GM18519 (cell line): ENCODE results near the gene KRTAP10-12.

Experiments used
- ATAC-seq: cut with Tn5 transposase; IDR thresholded peaks from one replicate; pipeline ENCODE4 v1.9.1; 2021; ENCODE audit warnings: mild to moderate bottlenecking, moderate library complexity; ENCODE audit not compliant: unreplicated experiment, low FRiP score

KRTAP10-12 gene

DNA sequence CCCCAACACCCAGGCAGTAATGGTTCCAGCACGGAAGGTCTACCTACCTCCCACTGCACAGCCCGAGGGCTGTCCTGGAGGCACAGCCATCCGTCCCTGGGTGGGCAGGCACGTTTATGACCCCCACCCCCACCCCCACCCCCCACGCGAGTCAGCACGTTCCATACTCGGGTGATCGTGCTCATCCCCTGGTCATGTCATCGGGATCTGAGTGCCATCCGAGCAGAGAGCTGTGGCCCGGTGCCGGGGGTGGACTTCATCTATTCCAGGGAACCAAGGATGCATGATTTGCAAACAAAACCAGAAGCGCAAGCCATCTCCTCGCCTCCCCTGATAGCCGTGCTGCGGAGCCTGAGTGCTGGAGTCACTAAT, 13.3 kb downstream of the KRTAP10-12 start:
- ATAC-seq: no peak

DNA sequence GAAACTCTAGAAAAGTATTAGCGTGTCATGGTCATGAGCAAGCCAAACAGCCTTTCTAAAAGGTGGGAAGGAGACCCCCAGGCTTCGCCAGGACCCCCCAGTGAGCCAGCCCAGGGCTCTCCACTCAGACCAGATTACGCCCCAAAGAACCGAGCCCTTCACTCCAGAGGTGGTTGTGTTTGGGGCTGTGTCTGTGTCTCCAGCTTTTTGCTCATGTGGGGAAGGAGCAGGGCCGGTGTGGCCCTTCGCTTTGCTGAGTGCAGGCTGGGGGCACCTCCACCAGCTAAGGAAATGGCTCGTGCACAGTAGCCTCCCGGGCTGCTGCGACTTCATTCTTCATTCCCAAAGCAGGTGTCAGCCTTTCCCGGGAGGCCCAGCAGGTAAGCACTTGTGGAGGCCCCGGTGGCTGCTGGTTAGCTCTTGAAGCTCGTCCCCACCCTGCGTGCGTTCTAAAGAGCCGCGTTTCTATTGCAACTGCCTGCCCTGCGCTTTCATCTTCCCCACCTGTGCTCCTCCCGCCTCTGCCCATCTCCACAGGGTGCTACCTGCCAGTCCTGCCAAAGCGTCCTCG, 13.9 kb downstream of the KRTAP10-12 start:
- ATAC-seq: no peak

DNA sequence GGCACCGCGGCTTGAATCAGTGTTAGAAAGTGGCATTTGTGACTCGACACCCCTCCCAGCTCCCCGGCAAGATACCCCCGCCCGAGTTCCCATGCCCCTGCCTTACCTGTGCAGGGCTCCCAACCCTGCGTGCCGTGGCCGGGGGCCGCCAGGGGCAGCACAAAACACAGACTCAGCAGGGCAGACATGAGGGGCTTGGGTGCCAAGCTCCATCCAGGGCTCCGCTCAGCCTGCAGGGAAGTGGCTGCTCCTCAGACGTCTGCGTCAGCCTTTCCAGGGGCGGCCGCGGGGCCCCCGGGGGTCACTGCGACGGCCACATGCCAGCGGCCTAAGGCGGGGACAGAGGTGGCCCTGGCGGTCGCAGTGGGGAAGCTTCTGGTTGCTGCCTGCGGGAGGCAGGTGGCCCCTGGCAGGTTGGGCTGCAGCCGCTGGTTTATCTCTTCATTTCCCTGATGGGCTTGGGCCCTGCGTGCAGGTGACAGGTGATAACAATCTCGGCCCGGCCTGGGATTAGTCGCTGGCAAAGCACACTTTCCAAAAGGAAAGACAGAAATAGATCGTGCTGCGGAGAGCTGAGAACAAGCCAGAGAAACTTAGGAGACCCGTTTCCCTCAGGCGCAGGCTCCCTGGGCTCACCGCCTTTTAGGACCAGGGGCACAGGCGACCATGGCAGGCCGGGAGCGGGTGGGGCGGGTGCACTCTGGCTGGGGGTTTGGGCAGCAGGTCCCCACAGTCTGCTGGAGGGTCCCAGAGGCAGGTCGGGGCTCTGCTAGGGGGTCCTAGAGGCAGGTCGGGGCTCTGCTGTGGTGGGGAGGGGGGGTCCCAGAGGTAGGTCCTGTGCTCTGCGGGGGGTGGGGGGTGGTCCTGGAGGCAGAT, 14.6 kb downstream of the KRTAP10-12 start, which contains the start of gene TSPEAR:
Gene TSPEAR, minus strand, starts transcription at position 246 of the 876 bp plus-strand sequence. Its CDS starts 58 bp downstream, at position 188.
- ATAC-seq: no peak

DNA sequence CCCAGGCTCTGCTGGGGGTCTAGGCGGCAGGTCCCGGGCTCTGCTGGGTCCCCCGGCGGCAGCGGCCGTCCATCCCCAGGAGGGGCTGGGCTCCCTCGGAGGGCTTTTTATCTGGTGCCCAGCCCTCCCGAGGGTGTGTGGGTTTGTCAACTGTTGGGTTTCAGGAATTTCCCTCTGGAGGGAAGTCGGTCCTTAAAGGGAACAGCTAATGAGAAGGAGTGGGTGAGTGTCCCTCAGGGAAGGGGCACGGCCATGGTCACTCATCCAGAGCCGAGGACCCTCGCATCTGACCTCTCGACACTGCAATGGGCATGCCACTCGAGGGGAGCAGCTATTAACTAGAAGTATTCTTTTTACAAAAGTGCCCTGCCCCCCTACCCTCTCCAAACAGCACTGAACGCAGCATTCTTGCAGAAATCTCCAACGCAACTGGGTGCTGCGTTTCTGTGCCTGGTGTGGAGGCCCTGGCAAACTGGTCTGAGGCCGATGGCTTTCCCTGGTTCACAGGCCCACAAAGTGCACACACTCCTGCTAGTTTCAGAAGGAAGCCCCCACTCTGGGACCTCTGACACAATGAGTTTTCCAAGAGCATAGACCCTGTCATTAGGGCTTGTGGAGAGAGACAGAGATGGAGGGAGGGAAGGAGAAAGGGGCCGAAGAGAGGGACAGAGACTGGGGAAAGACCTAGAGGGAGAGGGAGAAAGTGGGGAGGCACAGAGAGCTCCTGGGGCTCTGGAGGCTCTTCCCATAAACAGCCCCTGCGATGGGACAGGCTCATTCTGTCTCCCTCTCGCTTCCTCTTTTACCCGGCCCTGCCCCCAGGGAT, 15.4 kb downstream of the KRTAP10-12 start:
- no peak for ATAC-seq

DNA sequence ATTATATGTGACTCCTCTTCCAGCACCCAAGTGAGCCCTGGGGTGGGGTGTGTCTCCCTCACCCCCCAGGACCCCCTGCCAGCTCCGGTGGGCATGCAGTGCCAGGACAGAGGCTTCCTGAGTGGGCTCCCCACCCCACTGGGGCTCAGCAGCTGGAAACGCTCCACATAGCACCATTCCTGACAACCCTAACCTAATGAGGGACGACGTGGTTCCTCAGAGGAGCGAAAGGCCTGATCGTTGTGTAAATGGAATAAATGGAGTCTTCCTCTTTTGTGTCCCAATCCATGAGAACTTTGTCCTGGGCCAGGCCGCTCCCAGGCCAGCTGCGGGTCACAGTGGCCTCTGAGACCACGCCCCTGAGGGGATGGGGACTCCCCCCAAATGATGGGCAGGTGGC, 16.2 kb downstream of the KRTAP10-12 start:
- ATAC-seq: no peak

DNA sequence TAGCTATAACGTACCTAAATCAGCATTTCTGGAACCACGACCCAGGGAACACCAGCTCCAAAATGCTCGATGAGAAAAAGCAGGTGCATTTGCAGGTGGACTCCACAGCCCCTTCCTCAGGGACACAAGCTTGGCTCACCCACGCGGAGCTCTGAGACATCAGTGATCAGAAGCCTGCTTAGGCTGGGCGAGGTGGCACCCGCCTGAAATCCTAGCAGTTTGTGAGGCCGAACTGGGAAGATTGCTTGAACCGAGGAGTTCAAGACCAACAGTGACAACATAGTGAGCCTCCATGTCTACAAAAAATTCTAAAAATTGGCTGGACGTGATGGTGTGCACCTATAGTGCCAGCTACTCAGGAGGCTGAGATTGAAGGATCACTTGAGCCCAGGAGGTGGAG, 16.9 kb downstream of the KRTAP10-12 start:
- ATAC-seq: no peak

DNA sequence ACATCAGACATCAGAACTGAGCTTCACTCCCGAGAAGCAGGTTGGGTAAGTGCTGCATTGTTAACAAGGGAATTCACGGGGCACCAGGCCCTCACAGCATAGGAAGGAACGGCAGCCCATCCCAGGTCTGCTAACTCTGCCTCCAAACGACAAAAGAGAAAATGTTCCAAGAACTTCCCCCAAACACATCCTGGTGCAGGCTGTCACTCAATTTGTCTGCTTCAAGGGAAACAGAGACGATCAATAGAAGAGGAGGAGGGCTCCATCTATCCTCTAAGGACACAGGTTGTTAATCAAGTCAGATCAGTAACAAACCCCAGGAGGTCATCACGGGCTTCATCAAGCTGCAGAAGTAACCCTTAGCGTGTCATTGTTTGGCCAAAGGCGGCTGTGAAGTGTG, 17.9 kb downstream of the KRTAP10-12 start:
- no peak for ATAC-seq

DNA sequence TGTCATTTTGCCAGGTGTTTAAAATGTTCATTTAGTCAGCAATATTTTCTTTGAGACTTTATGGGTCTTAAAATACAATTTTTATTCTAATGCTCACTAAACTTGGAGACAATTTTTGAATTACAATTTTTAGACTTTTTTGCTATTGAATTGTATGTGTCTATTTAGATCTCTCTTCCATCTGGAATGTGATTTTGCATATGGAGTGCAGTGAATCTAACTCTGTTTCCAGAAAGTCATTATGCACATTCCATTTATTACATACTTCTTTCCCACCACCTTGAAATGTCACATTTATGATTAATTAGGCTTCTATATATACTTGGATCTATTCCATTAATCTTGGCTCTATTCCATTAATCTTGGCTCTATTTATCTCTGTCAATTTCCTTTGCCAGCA, 20.0 kb downstream of the KRTAP10-12 start:
- no peak for ATAC-seq

DNA sequence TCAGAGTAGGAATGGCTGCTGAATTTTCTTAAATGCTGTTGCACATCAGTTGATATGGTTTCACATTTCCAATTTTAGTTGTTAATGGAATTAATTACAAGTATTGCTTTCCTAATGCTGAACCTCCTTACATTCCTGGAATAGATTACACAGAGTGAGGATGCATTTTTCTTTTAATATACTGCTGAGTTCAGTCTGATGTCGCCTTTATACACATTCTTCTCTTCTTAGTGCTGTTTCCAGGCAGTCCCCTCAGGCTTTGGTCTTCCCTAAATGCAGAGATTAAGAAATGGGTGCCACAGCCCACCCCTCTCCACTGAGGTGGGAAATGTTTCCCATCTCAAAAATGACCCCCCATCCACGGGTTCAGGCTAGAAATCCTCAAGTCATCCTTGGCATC, 21.1 kb downstream of the KRTAP10-12 start:
- ATAC-seq: no peak

DNA sequence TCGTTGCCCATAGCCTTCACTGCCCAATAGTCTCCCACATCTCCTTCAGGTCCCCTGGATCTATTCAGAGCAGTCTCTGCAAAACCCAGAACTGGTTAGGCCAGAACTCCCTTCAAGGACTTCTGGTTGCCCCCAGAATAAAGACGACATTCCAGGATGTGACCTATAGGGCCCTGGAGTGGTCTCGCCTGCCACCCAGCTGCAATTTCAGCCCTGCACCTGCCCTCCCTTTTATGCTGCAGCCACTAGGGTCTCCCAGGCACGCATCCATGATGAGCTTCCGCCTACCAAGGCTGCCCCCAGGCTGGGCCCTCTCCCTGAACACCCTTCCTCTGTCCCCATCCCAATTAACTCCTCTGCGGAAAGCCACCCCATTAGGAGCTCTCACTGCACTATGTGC, 21.6 kb downstream of the KRTAP10-12 start:
- no peak for ATAC-seq

DNA sequence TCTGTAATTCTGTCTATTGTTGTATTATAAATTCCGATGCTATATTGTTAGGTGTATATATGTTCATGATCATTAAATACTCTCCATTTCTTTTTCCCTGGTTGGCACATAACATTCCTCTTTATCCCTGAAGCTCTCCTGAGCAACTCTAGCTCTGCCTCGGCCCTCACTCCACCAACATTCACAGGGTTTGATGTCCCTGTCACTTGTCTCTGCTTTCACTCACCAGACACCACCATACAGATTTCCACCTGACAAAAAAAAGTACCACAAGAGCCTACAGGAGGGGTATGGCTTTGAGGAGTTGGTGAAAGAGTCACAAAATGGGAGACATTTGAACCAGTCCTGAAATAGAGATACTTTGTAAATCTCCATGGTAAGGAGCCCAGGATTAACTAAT, 23.2 kb downstream of the KRTAP10-12 start:
- ATAC-seq: no peak

DNA sequence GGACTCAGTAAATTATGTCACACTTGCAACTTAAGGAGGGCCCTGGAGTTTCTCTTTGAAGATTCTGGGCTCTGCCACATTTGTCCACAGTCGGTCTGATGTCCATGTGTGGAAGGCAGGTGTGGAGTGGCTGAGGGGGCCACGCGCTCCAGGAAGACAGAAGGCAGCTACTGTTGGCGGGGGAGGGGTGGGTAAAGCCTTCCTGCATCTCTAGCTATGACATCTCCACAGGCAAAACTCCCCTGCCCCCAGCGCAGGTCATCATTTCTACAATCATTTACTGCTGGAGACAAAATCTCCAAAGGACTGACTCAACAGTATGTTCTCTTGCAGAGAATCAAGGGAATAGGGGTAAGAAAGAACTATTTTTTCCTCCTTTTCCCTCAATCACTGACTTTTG, 25.8 kb downstream of the KRTAP10-12 start:
- no peak for ATAC-seq

DNA sequence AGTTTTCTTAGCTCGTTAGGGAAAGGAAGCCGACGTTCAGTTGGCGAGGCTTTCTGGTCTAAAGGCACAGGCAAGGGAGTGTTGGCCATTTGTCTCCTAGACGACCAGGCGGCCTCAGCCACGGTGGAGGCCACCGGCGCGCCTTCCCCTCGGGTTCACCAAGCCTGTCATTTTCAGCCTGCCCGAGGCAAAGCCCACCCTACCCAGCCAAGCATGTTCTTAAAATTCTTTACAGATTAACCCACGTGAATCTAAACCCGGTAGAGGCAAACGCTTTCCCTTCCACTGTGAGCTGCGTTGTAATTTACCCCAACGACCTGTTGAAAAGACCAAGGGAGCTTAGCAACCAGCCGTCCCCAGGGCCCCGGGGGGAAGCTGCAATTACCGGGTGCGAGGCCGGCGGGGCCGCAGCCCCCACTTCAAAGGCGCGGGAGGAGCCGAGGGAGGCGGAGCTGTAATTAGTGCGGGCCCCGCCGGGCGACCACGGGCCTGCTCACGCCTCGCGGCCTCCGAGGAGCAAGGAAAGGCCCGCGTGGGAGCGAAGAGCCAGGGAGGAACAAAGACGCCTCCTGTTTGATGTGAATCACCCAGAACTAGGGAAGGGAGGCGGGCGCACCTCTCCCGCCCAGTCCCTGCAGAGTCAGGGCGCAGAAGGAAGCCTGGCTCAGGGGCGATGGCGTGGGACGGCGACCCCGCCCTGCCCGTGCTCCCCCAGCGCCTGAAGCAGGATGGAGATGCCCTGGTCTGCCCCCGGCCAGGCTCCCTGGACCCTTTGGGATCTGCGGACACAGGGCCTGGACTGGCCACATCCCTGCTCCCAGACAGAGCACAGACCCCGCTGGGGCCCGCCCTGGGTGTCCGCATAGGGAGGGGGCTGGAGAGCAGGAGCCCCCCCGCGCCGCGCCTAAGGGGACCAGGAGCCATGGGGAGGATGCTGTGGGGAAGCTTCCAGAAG, 26.5 kb downstream of the KRTAP10-12 start:
- ATAC-seq: no peak

DNA sequence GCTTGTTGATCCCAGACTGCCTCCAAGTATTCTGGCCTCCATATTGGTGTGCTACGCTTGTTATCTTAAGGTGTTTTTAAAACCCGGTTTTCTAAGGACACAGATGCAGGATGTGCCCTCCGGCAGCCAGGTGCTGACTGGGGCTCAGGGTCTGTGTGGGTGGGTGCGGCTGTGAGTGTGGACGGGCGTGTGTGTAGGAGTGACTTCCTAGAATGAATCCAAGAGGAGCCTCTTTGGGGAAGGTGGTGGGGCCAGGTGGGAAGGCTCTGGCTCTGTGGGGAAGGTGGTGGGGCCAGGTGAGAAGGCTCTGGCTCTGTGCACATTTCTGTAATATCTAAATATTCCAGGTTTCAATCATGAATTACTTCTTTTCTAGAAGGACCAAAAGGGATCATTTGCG, 27.2 kb downstream of the KRTAP10-12 start:
- no peak for ATAC-seq

DNA sequence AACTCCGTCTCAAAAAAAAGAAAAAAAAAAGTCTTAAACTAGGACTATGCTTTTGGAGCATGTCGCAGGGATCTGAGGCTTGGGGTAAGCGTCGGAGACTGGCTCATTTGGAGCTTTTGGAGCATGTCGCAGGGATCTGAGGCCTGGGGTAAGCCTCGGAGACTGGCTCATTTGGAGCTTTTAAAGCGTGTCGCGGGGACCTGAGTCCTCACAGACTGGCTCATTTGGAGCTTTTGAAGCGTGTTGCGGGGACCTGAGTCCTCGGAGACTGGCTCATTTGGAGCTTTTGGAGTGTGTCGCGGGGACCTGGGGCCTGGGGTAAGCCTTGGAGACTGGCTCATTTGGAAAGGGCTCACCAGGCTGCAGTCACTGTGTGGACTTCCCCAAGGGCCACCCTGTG, 28.0 kb downstream of the KRTAP10-12 start:
- ATAC-seq: no peak

DNA sequence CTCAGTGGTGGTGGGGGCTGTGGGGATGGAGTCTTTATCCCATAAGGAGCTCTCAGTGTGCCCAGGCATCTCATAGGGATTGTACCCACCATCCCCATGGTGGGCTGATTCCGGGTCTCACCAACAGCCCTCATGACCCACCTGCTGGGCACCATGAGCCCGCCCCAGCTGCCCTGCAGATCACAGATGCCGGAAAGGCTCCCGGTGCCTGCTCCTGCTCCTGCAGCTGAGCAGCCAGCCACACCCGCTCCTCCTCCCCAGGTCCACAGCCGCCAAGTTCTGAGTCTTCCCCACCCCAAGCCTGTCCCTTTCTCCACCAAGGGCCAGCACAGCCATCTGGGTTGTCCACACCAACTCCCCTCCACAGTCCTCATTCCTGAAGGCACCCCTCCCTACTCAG, 29.9 kb downstream of the KRTAP10-12 start:
- no peak for ATAC-seq

DNA sequence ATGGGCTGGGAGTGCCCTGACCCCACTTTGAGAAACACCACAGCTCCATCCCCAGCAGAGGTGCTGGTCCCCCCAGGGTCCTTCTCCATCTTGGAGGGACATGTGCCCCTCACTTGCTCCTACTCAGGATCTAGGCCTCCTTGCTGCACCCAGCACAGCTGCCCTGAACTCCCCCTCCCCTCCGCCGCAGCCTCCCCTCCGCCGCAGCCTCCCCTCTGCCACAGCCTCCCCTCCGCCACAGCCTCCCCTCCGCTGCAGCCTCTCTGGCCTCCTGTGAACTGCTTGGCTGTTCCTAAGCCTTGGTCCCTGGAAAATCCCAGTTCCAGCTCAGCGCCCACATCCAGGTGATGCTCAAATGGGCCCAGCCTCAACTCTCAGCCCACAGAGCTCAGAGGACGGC, 30.3 kb downstream of the KRTAP10-12 start:
- ATAC-seq: no peak

DNA sequence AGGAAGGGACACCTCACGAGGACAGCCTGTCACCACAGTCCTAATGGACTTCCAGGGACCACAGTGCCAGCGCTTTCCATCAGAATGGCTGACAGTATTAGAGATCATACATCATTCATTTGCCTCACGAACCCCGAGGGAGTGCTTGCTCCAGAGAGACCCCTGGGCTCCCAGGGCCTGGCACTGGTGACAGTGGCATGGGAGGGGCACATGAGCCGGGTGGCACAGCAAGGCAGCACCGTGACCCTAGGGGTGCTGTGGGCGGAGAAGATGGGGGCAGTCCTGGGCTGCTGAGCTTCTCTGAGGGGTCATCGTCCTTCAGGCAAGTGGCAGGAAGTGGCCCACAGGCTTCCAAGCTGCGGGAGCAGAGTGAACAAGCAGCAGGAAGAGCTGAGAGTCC, 30.8 kb downstream of the KRTAP10-12 start:
- ATAC-seq: no peak

DNA sequence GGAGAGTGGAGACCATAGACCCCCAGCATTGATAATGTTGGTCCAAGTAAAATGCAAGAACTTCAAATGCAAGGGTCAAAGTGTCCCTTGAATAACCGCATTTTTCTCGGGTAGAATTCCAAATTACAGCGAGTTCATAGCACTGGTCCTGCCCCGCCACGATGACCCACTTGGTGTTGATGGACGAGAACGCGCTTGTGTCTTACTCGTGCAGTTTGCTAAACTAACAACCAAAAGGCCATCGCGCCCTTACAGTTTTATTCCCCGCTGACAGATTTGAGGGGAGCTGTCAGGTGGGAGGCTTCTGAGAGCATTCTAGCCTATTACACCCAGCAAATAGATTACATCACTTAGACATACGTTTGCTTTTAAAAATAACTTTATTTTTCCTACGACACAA, 31.7 kb downstream of the KRTAP10-12 start:
- ATAC-seq: no peak

DNA sequence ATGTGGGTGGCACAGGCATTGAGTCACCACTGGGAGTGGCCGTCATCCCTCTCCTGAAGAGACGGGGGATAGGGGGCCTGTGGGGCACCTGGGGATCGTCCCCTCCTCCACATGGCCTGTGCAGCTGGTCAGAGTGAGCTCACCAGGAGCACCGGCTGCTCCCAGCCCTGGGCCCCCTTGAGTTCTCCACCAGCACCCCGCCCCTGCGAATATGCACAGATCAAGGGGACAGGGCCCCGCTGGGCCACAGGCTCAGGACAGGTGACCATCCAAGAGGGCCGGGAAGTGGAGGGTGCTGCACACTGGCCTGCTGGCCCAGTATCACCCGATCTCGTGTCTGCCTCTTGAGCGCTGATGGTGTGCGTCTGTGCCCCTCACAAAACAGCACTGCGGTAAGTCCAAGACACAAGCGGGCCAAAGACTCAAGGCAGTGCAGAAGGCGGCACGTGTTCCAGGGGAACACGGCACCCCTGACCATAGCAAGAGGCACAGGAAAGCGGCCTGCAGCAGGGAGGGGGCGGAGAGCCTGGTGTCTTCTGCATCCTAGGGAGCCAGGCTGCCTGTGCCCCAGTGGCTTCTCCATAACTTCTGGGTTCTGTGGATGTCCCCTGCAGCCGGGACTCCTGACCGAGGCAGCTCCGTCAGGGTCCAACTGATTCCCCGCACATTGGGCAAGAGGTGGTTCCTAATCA, 32.5 kb downstream of the KRTAP10-12 start:
- no peak for ATAC-seq
